GM23338 (cell line): ENCODE data around the gene SLC7A14.

Experiments
- EZH2 ChIP-seq: fragments of 200-600 bp; sonication (generic); IDR thresholded peaks from one replicate; pipeline ENCODE4 v1.8.0; 2017; ENCODE audit warnings: antibody characterized with exemption, mild to moderate bottlenecking, low read depth; ENCODE audit not compliant: unreplicated experiment
- EZH2phosphoT487 ChIP-seq: fragments of 200-600 bp; sonication (generic); IDR thresholded peaks from one replicate; pipeline ENCODE4 v1.8.1; 2018; ENCODE audit warnings: antibody characterized with exemption; ENCODE audit not compliant: unreplicated experiment
- JUNB ChIP-seq: IDR thresholded peaks from one replicate; pipeline ENCODE4 v1.6.1; 2016; ENCODE audit warnings: antibody characterized with exemption; ENCODE audit not compliant: unreplicated experiment
- POLR2AphosphoS5 ChIP-seq: IDR thresholded peaks from 2 replicates; pipeline ENCODE4 v1.6.1; 2016; ENCODE audit warnings: antibody characterized with exemption, low read depth
- STAT1 ChIP-seq: IDR thresholded peaks from one replicate; pipeline ENCODE4 v1.6.1; 2016; ENCODE audit warnings: antibody characterized with exemption; ENCODE audit not compliant: unreplicated experiment
- TF ChIP-seq, protein P1 (sequence below), 2 experiments: fragments of 200-600 bp in 1 of 2; sonication (generic) in 1 of 2; conservative IDR thresholded peaks; 2 replicates each; pipeline versions ENCODE4 v1.5.1 to v1.6.1; 2016 to 2017; ENCODE audit warnings: antibody characterized with exemption in 2 of 2, low read depth in 2 of 2, mild to moderate bottlenecking in 2 of 2, moderate library complexity in 1 of 2
- TF ChIP-seq, protein P2 (sequence below): IDR thresholded peaks from 2 replicates; pipeline ENCODE4 v1.6.1; 2016; ENCODE audit warnings: antibody characterized with exemption

DNA sequence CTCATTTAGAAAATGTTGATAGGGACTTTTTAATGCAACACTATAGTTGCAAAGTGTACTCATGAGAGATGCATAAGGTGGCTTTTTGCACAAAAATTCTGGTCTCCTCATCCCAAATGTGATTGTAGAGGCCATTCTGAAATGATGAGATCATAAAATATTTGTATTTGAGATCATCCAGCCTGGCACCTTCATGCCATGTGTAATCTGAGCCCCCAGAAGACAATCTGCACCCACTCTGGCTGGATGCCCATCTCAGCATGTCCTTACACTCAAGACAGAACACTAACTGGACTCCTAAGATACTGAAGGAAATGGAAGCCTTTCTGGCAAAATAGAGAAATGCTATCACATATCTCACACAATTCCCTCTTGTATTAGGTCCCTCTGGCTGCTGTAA lies 49.2 kb downstream of the SLC7A14 start:
- TF ChIP-seq POLR2AphosphoS5 = no peak
- TF ChIP-seq, protein P1, sequence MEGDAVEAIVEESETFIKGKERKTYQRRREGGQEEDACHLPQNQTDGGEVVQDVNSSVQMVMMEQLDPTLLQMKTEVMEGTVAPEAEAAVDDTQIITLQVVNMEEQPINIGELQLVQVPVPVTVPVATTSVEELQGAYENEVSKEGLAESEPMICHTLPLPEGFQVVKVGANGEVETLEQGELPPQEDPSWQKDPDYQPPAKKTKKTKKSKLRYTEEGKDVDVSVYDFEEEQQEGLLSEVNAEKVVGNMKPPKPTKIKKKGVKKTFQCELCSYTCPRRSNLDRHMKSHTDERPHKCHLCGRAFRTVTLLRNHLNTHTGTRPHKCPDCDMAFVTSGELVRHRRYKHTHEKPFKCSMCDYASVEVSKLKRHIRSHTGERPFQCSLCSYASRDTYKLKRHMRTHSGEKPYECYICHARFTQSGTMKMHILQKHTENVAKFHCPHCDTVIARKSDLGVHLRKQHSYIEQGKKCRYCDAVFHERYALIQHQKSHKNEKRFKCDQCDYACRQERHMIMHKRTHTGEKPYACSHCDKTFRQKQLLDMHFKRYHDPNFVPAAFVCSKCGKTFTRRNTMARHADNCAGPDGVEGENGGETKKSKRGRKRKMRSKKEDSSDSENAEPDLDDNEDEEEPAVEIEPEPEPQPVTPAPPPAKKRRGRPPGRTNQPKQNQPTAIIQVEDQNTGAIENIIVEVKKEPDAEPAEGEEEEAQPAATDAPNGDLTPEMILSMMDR (conservative IDR thresholded peaks at IDR 0.05; ENCODE audit: low read depth in 2 of 2) = no peak
- no peak for TF ChIP-seq EZH2
- TF ChIP-seq JUNB = no peak
- TF ChIP-seq, protein P2, sequence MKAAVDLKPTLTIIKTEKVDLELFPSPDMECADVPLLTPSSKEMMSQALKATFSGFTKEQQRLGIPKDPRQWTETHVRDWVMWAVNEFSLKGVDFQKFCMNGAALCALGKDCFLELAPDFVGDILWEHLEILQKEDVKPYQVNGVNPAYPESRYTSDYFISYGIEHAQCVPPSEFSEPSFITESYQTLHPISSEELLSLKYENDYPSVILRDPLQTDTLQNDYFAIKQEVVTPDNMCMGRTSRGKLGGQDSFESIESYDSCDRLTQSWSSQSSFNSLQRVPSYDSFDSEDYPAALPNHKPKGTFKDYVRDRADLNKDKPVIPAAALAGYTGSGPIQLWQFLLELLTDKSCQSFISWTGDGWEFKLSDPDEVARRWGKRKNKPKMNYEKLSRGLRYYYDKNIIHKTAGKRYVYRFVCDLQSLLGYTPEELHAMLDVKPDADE = no peak
- TF ChIP-seq STAT1 = no peak
- TF ChIP-seq EZH2phosphoT487 = no peak
